Right lobe of liver (tissue), 6 donors: ENCODE data around the gene KTN1. TPM values are rescaled to one million over a fixed set of nuclear protein-coding genes. Genes with fewer than 3 reads are reported as not detected.

ENCODE experiments used
- ATAC-seq, 4 donors: fragments of 200-7000 bp; cut with Tn5 transposase; one replicate each; pipeline ENCODE4 v1.9.1; 2020; ENCODE audit warnings: mild to moderate bottlenecking in 4 of 4, moderate library complexity in 4 of 4
- DNase-seq, 3 donors: peaks; one replicate each; pipeline ENCODE4 v3.0.0-alpha.2; 2020
- H3K27ac ChIP-seq, 3 donors: fragments of 200-600 bp; one replicate each; pipeline ENCODE4 v1.8.0; 2022
- H3K27me3 ChIP-seq, 2 donors: fragments of 200-600 bp; one replicate each; pipeline ENCODE4 v1.8.0; 2022
- H3K36me3 ChIP-seq, 4 donors: fragments of 200-600 bp; sonication (generic) in 1 of 4; one replicate each; pipeline versions ENCODE4 v1.5.1 to v1.8.0; 2017 to 2022; ENCODE audit warnings: control low read depth in 1 of 4
- H3K4me1 ChIP-seq, 4 donors: fragments of 200-600 bp; sonication (generic) in 1 of 4; one replicate each; pipeline versions ENCODE4 v1.5.1 to v1.8.0; 2017 to 2022; ENCODE audit warnings: control low read depth in 1 of 4
- H3K4me3 ChIP-seq, 3 donors: fragments of 200-600 bp; one replicate each; pipeline ENCODE4 v1.8.0; 2022
- H3K9me3 ChIP-seq, 4 donors: fragments of 200-600 bp; sonication (generic) in 1 of 4; one replicate each; pipeline versions ENCODE4 v1.5.1 to v1.8.0; 2017 to 2022; ENCODE audit warnings: control low read depth in 1 of 4
- POLR2A ChIP-seq: fragments of 450-650 bp; IDR thresholded peaks from one replicate; pipeline ENCODE4 v1.6.1; 2017; ENCODE audit warnings: antibody characterized with exemption, mild to moderate bottlenecking
- WGBS: methylation state at CpG from one replicate; pipeline ENCODE4 v1.1.6; 2018; ENCODE audit warnings: low coverage, low lambda C conversion rate; ENCODE audit not compliant: insufficient coverage; ENCODE audit errors: missing lambda C conversion rate; 5-methylcytosine and 5-hydroxymethylcytosine counted together
- intact Hi-C, 2 donors: fragments of 100-400 bp; cut with DNase I; formaldehyde crosslinking; loops; one replicate each; pipeline versions ENCODE4 v1.11.2 to v1.14.1; 2022
- total RNA-seq, 6 experiments: library from RNA; depleted of rRNA in 2 of 6; stranded (reverse); fragments of >200 nt in 2 of 6; fragmentation: NEBNext Ultra II Directional in 3 of 6; extraction: Animal tissue kit (Norgen Biotek cat#: 25700) in 3 of 6; gene quantifications; one replicate each; pipeline versions ENCODE4 v1.1.0 to v1.2.4, GENCODE V29; 2016 to 2023
- TF ChIP-seq, protein P1 (sequence below), 4 donors: fragments of 200-600 bp in 3 of 4; fragments of 450-650 bp in 1 of 4; IDR thresholded peaks; one replicate each; pipeline versions ENCODE4 v1.5.1 to v1.8.0; 2016 to 2022; ENCODE audit warnings: antibody characterized with exemption in 4 of 4, mild to moderate bottlenecking in 2 of 4
- donor health status: DM: no; HTN: yes; CAD: no.
- donor health status: DM: no; HTN: no; CAD: no.
- donor health status: DM: no; HTN: no; CAD: no.
- donor health status: DM: no; HTN: yes; CAD: no.
- donor health status: DM: no; HTN: yes; CAD: no.

KTN1 gene
- total RNA-seq, 6 experiments from 2014 or later: 55.8 to 90.8 (median 64.1) TPM

DNA sequence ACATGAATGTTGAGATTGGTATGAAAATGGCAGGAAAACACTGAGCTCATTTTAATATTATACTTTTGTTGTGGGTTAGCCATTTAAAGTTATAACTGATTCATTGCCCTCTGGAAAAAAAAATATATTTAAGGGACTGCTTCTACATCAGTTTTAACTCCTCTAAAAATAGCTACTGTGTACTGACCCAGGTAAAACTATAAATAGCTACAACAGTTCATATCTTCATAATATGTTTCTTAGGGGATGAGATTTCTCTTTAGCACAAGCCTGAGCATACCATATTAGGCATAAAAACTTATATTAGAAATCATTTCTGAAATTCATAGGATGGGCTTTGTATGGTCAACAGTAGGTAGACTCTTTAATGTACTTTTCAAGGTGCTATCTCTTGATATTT, 81.0 kb downstream of the KTN1 start:
- H3K36me3 ChIP-seq: peaks cover 0 to 38% (median 8%) of the 10 kb centered on the region in 4 donors
- no peaks in the 10 kb centered on the region for H3K9me3 ChIP-seq
- intact Hi-C loops: no loop called here
- no peak for DNase-seq
- TF ChIP-seq POLR2A: no peak
- TF ChIP-seq, protein P1, sequence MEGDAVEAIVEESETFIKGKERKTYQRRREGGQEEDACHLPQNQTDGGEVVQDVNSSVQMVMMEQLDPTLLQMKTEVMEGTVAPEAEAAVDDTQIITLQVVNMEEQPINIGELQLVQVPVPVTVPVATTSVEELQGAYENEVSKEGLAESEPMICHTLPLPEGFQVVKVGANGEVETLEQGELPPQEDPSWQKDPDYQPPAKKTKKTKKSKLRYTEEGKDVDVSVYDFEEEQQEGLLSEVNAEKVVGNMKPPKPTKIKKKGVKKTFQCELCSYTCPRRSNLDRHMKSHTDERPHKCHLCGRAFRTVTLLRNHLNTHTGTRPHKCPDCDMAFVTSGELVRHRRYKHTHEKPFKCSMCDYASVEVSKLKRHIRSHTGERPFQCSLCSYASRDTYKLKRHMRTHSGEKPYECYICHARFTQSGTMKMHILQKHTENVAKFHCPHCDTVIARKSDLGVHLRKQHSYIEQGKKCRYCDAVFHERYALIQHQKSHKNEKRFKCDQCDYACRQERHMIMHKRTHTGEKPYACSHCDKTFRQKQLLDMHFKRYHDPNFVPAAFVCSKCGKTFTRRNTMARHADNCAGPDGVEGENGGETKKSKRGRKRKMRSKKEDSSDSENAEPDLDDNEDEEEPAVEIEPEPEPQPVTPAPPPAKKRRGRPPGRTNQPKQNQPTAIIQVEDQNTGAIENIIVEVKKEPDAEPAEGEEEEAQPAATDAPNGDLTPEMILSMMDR (IDR thresholded peaks at IDR 0.05): no peak
- H3K27ac ChIP-seq: no peak overlapping the region
- no peaks in the 10 kb centered on the region for H3K27me3 ChIP-seq
- H3K4me3 ChIP-seq: no peak overlapping the region
- H3K4me1 ChIP-seq: no peaks in the 10 kb centered on the region
- no peak for ATAC-seq

DNA sequence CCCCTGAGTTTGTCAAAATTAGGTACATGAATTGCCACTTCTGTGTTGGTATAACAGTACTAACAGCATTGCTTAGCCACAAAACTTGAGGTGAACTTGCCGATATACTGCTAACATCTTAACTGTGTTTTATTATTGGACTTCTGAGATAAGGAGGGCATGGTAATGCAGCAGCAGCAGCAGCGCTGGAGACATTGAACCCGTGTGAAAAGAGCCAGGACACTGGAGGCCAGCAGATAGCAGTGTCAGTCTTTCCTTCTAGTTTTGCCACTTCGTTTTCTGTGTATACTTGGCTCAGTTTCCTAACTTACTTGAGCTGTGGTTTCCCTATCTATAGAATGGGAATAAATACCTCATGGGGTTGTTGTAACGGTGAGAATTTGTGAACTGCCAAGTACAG, 82.7 kb downstream of the KTN1 start:
- no peak overlapping the region for H3K27ac ChIP-seq
- intact Hi-C loops: no loop called here
- H3K9me3 ChIP-seq: no peaks in the 10 kb centered on the region
- H3K4me3 ChIP-seq: no peak overlapping the region
- TF ChIP-seq, protein P1 (IDR thresholded peaks at IDR 0.05): no peak
- TF ChIP-seq POLR2A: no peak
- WGBS: 85% methylated on average over 5 of the region's 5 CpGs
- H3K4me1 ChIP-seq: no peaks in the 10 kb centered on the region
- H3K36me3 ChIP-seq: peaks cover 0 to 28% (median 4%) of the 10 kb centered on the region in 4 donors
- DNase-seq (no peak), ATAC-seq (no peak)
- no peaks in the 10 kb centered on the region for H3K27me3 ChIP-seq

DNA sequence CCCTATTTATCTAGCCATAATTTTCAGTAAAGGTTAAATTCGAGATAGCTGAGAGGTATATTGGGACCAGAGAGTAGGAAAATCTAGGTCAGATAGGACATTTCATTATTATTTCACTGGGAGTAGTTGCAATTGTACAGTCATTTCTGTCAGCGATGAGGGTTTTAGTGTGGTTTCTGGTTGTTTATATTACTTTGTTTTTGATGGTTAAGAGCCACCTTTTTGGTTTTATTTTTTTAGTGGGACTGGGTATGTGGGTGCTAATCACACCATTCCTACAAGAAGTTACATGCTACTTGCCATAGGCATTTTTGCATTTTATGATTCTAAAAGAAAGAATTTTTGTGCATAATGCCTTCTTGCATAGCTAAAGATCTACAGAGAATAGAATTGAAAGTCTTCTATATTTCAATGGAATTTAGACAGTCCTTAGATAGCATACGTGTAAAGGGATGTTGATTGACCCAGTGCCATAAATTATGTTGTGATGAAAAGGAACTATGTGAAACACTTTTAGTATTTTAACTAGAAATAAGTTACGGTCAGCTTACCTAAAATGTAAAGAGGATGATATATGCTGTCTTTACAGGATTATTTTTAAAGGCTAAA, 85.2 kb downstream of the KTN1 start:
- 90% methylated on average over 4 of the region's 4 CpGs for WGBS
- H3K4me3 ChIP-seq: no peak overlapping the region
- TF ChIP-seq POLR2A: no peak
- TF ChIP-seq, protein P1 (IDR thresholded peaks at IDR 0.05): no peak
- intact Hi-C loops: no loop called here
- ATAC-seq (no peak), DNase-seq (no peak)
- no peaks in the 10 kb centered on the region for H3K27me3 ChIP-seq
- peaks cover 0 to 26% (median under 1%) of the 10 kb centered on the region in 4 donors for H3K36me3 ChIP-seq
- H3K9me3 ChIP-seq: no peaks in the 10 kb centered on the region
- H3K27ac ChIP-seq: no peak overlapping the region
- no peaks in the 10 kb centered on the region for H3K4me1 ChIP-seq

DNA sequence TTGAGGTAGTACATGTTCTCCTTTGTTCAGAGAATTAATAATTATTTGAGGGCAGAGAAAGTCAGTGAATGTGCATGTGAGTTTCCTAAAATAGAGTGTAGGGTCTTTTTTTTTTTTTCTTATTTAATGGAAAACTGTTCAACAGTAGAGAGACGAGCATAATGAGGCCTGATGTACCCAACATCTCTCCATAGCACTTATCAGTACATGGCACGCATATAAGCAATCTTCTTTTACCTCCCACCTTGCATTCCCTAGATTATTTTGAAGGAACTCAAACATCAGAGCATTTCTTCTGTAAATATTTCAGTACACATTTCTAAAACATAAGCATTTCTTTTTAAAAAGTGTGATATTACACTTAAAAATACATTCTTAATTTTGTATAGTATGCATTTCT, 87.8 kb downstream of the KTN1 start:
- Histone ChIP-seq H3K4me3 (no peak overlapping the region), H3K4me1 (no peaks in the 10 kb centered on the region), H3K36me3 (peaks cover 0 to 34% (median 3%) of the 10 kb centered on the region in 4 donors), H3K27me3 (no peaks in the 10 kb centered on the region), H3K27ac (no peak overlapping the region), H3K9me3 (no peaks in the 10 kb centered on the region)
- 95% methylated on average over 2 of the region's 2 CpGs for WGBS
- no peak for ATAC-seq
- no peak for TF ChIP-seq POLR2A
- TF ChIP-seq, protein P1 (IDR thresholded peaks at IDR 0.05): no peak
- DNase-seq: no peak
- intact Hi-C loops: no loop called here

DNA sequence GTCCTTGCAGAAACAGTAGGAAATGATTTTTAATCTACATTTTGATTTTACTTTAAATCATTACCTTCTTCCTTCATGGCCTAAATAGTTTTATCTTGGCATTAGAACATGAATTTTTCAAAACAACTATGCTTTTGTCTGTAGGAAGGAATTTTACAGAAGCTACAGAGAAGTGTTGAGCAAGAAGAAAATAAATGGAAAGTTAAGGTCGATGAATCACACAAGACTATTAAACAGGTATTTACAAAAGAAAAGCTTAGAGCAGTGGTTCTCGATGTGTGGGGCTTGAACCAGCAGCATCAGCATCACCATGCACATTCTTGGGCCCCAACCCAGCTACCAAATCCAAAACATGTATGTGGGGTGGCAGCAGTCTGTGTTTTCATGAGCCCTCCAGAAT, 91.6 kb downstream of the KTN1 start:
- no peak for TF ChIP-seq POLR2A
- TF ChIP-seq, protein P1 (IDR thresholded peaks at IDR 0.05): no peak
- WGBS: 84% methylated on average over 2 of the region's 2 CpGs
- H3K27me3 ChIP-seq: no peaks in the 10 kb centered on the region
- no peaks in the 10 kb centered on the region for H3K9me3 ChIP-seq
- intact Hi-C loops: no loop called here
- H3K4me1 ChIP-seq: no peaks in the 10 kb centered on the region
- peaks cover 0 to 56% (median 19%) of the 10 kb centered on the region in 4 donors for H3K36me3 ChIP-seq
- H3K27ac ChIP-seq: no peak overlapping the region
- DNase-seq (no peak), ATAC-seq (no peak)
- no peak overlapping the region for H3K4me3 ChIP-seq
